ENCODE measurements around the gene TRAPPC6A. TPM values are rescaled to one million over a fixed set of nuclear protein-coding genes. Genes with fewer than 3 reads are reported as not detected.

TRAPPC6A gene
- total RNA-seq, 2 experiments from 2014 or later, result 64.4 to 65.0 TPM

Other genes with a start within 250 kb of the TRAPPC6A start
- not detected for gene APOC4, start 236.0 kb downstream of the TRAPPC6A start, total RNA-seq
- not detected for gene APOC2, start 232.2 kb downstream of the TRAPPC6A start, total RNA-seq
- 10 to 100 TPM; 66.9 to 68.6 TPM for gene CLPTM1, start 222.9 kb downstream of the TRAPPC6A start, total RNA-seq
- 10 to 100 TPM; 32.6 to 33.5 TPM for gene RELB, start 176.8 kb downstream of the TRAPPC6A start, total RNA-seq
- gene CLASRP, start 139.2 kb downstream of the TRAPPC6A start, total RNA-seq, result 10 to 100 TPM; 84.3 to 88.0 TPM
- gene ZNF296, start 101.8 kb downstream of the TRAPPC6A start, total RNA-seq, result 1 to 10 TPM; 5.4 to 5.9 TPM
- 10 to 100 TPM; 31.7 to 35.5 TPM for gene GEMIN7, start 99.0 kb downstream of the TRAPPC6A start, total RNA-seq
- 10 to 100 TPM; 16.3 to 16.4 TPM for gene PPP1R37, start 85.1 kb downstream of the TRAPPC6A start, total RNA-seq
- under 1 TPM; 0.10 to 0.15 TPM for gene NKPD1, start 17.3 kb downstream of the TRAPPC6A start, total RNA-seq
- gene BLOC1S3, start 547 bp upstream of the TRAPPC6A start, total RNA-seq, result 10 to 100 TPM; 16.3 to 20.4 TPM
- gene EXOC3L2, start 67.2 kb upstream of the TRAPPC6A start, total RNA-seq, result not detected
- gene MARK4, start 73.0 kb upstream of the TRAPPC6A start, total RNA-seq, result 10 to 100 TPM; 26.9 to 33.3 TPM
- gene CKM, start 144.6 kb upstream of the TRAPPC6A start, total RNA-seq, result not detected
- not detected for gene KLC3, start 162.5 kb upstream of the TRAPPC6A start, total RNA-seq
- gene ERCC2, start 192.3 kb upstream of the TRAPPC6A start, total RNA-seq, result 10 to 100 TPM; 19.0 to 20.0 TPM
- gene PPP1R13L, start 226.8 kb upstream of the TRAPPC6A start, total RNA-seq, result 10 to 100 TPM; 13.0 to 18.9 TPM
- 1 to 10 TPM; 3.6 to 3.8 TPM for gene POLR1G, start 228.4 kb upstream of the TRAPPC6A start, total RNA-seq
- gene ERCC1, start 245.7 kb upstream of the TRAPPC6A start, total RNA-seq, result 10 to 100 TPM; 59.8 to 60.6 TPM

Data from activated CD4-positive, alpha-beta memory T cell treated with anti-CD3 and anti-CD28 coated beads, Interleukin-2, amount 10 ng/mL, durations not matched to agents 7 days and 5 days (primary cell).